ENCODE results near the gene GUCA2A. TPM values are rescaled to one million over a fixed set of nuclear protein-coding genes. Genes with fewer than 3 reads are reported as not detected.

GUCA2A gene
- total RNA-seq, 1 experiment from 2014 or later, result not detected

- H3K4me3 Mint-ChIP-seq, result no peak overlapping the region
Measured at GRCh38 chr1:42158189-42158588, 6.4 kb downstream of the GUCA2A start.

More at GRCh38 chr1:42158189-42158588, 6.4 kb downstream of the GUCA2A start:
- no peak overlapping the region for H4K91ac ChIP-seq (ENCODE audit: insufficient read length, low read depth, low read length)
- H3K56ac ChIP-seq (ENCODE audit: insufficient read length, low read depth, low read length), result no peak overlapping the region
- H3T11ph ChIP-seq (ENCODE audit: low read length), result no peak overlapping the region
- H2BK20ac ChIP-seq (ENCODE audit: low read depth, low read length, poor library complexity, severe bottlenecking), result no peak overlapping the region
- H3K23me2 ChIP-seq (ENCODE audit: insufficient read length, low read depth, low read length, poor library complexity, severe bottlenecking), result no peaks in the 10 kb centered on the region
- H3K4me1 ChIP-seq (ENCODE audit: insufficient read depth, low read length), result no peaks in the 10 kb centered on the region
- WGBS (ENCODE audit: extremely low coverage, insufficient read length, low lambda C conversion rate), result no CpG with 5 or more reads among the region's 2 CpGs
- no peak for TF ChIP-seq CTCF (conservative IDR thresholded peaks at IDR 0.05)
- no peak overlapping the region for H2AK5ac ChIP-seq (ENCODE audit: insufficient read length, low read length)
- no peak overlapping the region for H2BK12ac ChIP-seq (ENCODE audit: insufficient read length, low read depth, low read length)
- no peak overlapping the region for H3K18ac ChIP-seq (ENCODE audit: insufficient read length, low read depth, low read length)
- H3K14ac ChIP-seq (ENCODE audit: insufficient read depth, low read length), result no peak overlapping the region
- no peaks in the 10 kb centered on the region; a peak in 1 of 7 replicates for H3K36me3 Mint-ChIP-seq (ENCODE audit: insufficient read depth in 1 of 3, low read depth in 3 of 3)
- H2AFZ ChIP-seq (ENCODE audit: low read length), result no peak overlapping the region
- no peaks in the 10 kb centered on the region for H3K9me3 ChIP-seq (ENCODE audit: control insufficient read depth, low read depth, low read length)
- H3K79me2 ChIP-seq (ENCODE audit: insufficient read depth, low read length), result no peaks in the 10 kb centered on the region
- no peak overlapping the region for H3K4me2 ChIP-seq (ENCODE audit: insufficient read depth, insufficient read length, low read length)
- H3K9ac ChIP-seq (ENCODE audit: extremely low read depth, insufficient read length, low read length), result no peak overlapping the region
- H3K27ac ChIP-seq (ENCODE audit: insufficient read length, low read depth, low read length), result no peak overlapping the region
- H3K4ac ChIP-seq (ENCODE audit: low read depth, low read length), result no peak overlapping the region
- H3K27ac Mint-ChIP-seq, result no peak overlapping the region
- no peaks in the 10 kb centered on the region for H3K79me1 ChIP-seq (ENCODE audit: insufficient read depth, low read depth, low read length, poor library complexity, severe bottlenecking)
- H3K27me3 ChIP-seq (ENCODE audit: insufficient read depth, low read length), result no peaks in the 10 kb centered on the region
- no peak overlapping the region for H3K23ac ChIP-seq (ENCODE audit: insufficient read length, low read depth, low read length)
- DNase-seq, result no peak
- H3K4me1 Mint-ChIP-seq, result no peaks in the 10 kb centered on the region
- H3K9me3 Mint-ChIP-seq, result peaks cover 0 to 5% of the 10 kb centered on the region in 2 experiments; a peak in 1 of 5 replicates
- H2BK5ac ChIP-seq (ENCODE audit: insufficient read length, low read length), result no peak overlapping the region
- H4K8ac ChIP-seq (replicated peaks; ENCODE audit: insufficient read length, low read depth, low read length), result no peak overlapping the region
- no peak overlapping the region for H2BK15ac ChIP-seq (ENCODE audit: low read depth, low read length)
- H2BK120ac ChIP-seq (ENCODE audit: low read depth, low read length, poor library complexity, severe bottlenecking), result no peak overlapping the region
- peaks cover 10% of the 10 kb centered on the region for H3K27me3 Mint-ChIP-seq (ENCODE audit: low read depth)
- no peaks in the 10 kb centered on the region for H4K20me1 ChIP-seq (ENCODE audit: control insufficient read depth, insufficient read depth, insufficient read length)
- no peak overlapping the region for H4K5ac ChIP-seq (ENCODE audit: insufficient read length, low read depth, low read length)

Measured in H9 (cell line).